Neural progenitor cell (in vitro differentiated cells): ENCODE measurements around the gene MPLKIP.

Source experiments
- CTCF ChIP-seq: fragments of 200-600 bp; sonication (generic); IDR thresholded peaks from 2 replicates; pipeline ENCODE4 v1.5.1; 2017; ENCODE audit warnings: antibody characterized with exemption, mild to moderate bottlenecking
- EZH2 ChIP-seq: fragments of 200-600 bp; sonication (generic); IDR thresholded peaks from 2 replicates; pipeline ENCODE4 v1.6.1; 2017; ENCODE audit warnings: antibody characterized with exemption, mild to moderate bottlenecking, moderate library complexity
- EZH2phosphoT487 ChIP-seq: fragments of 200-600 bp; sonication (generic); IDR thresholded peaks from 2 replicates; pipeline ENCODE4 v1.6.1; 2017; ENCODE audit warnings: antibody characterized with exemption

- TF ChIP-seq CTCF = peak; percentile 91
- no peak for TF ChIP-seq EZH2
- TF ChIP-seq EZH2phosphoT487 = no peak
Observed at GRCh38 chr7:40134428-40135316, at the start of gene MPLKIP, which contains the start of gene SUGCT.
